GM12878 (cell line): Measurements from ENCODE around the gene GPR21.

Experiments
- ATF3 ChIP-seq: IDR thresholded peaks from 2 replicates; pipeline ENCODE4 v1.6.1; 2011; ENCODE audit warnings: low read depth, mild to moderate bottlenecking, low read length, moderate library complexity, borderline replicate concordance; ENCODE audit errors: extremely low read depth
- CBX3 ChIP-seq: fragments of 200-600 bp; sonication (generic); IDR thresholded peaks from 2 replicates; pipeline ENCODE4 v1.6.1; 2016; ENCODE audit warnings: low read depth, borderline replicate concordance
- CTCF ChIP-seq, 3 experiments: IDR thresholded peaks in 2 of 3; conservative IDR thresholded peaks in 1 of 3; 2 replicates each; pipeline ENCODE4 v1.5.1; 2011; ENCODE audit warnings: low read depth in 3 of 3, low read length in 3 of 3, mild to moderate bottlenecking in 3 of 3, control low read depth in 2 of 3, moderate library complexity in 2 of 3, inconsistent platforms in 1 of 3, mixed read lengths in 1 of 3; ENCODE audit not compliant: control insufficient read depth in 2 of 3, insufficient read depth in 1 of 3; ENCODE audit errors: extremely low read depth in 1 of 3
- EZH2 ChIP-seq: IDR thresholded peaks from 2 replicates; pipeline ENCODE4 v1.6.1; 2012; ENCODE audit warnings: low read depth, mild to moderate bottlenecking, control low read depth, inconsistent platforms, low read length, borderline replicate concordance; ENCODE audit not compliant: control insufficient read depth
- GABPA ChIP-seq: IDR thresholded peaks from 2 replicates; pipeline ENCODE4 v1.6.1; 2014; ENCODE audit warnings: antibody characterized with exemption, low read depth, mild to moderate bottlenecking, inconsistent platforms
- MXI1 ChIP-seq: fragments of 150-350 bp; IDR thresholded peaks from 2 replicates; pipeline ENCODE4 v1.6.1; 2011; ENCODE audit warnings: low read depth, mild to moderate bottlenecking, inconsistent platforms, low read length, improper control_type of control experiment
- POLR2AphosphoS2 ChIP-seq: IDR thresholded peaks from 2 replicates; pipeline ENCODE4 v1.6.1; 2011; ENCODE audit warnings: low read depth, mild to moderate bottlenecking, low read length, improper control_type of control experiment, moderate library complexity
- POLR2AphosphoS5 ChIP-seq: IDR thresholded peaks from 2 replicates; pipeline ENCODE4 v1.6.1; 2011; ENCODE audit warnings: mild to moderate bottlenecking, low read length, inconsistent platforms
- REST ChIP-seq: IDR thresholded peaks from 2 replicates; pipeline ENCODE4 v1.6.1; 2012; ENCODE audit warnings: mild to moderate bottlenecking, low read depth, low read length
- SP1 ChIP-seq: IDR thresholded peaks from one replicate; pipeline ENCODE4 v1.6.1; 2011; ENCODE audit warnings: low read depth, low read length
- TAF1 ChIP-seq: IDR thresholded peaks from 2 replicates; pipeline ENCODE4 v1.6.1; 2011; ENCODE audit warnings: mild to moderate bottlenecking, low read depth, low read length, borderline replicate concordance
- ZBTB33 ChIP-seq: fragments of 450-650 bp; IDR thresholded peaks from 2 replicates; pipeline ENCODE4 v1.6.1; 2017; ENCODE audit warnings: mild to moderate bottlenecking

GRCh38 chr9:123059472-123060220 lies 26.2 kb downstream of the GPR21 start:
- no peak for TF ChIP-seq REST
- TF ChIP-seq ZBTB33: no peak
- no peak for TF ChIP-seq MXI1
- no peak for TF ChIP-seq CTCF (IDR thresholded peaks at IDR 0.05 in 2 of 3, conservative IDR thresholded peaks at IDR 0.05 in 1 of 3; ENCODE audit: control insufficient read depth in 2 of 3, extremely low read depth in 1 of 3, insufficient read depth in 1 of 3, low read depth in 3 of 3, low read length in 3 of 3)
- no peak for TF ChIP-seq GABPA
- TF ChIP-seq EZH2: no peak
- TF ChIP-seq CBX3: no peak
- no peak for TF ChIP-seq ATF3
- no peak for TF ChIP-seq POLR2AphosphoS5
- TF ChIP-seq POLR2AphosphoS2: no peak
- no peak for TF ChIP-seq TAF1
- TF ChIP-seq SP1: no peak
